DOHH2 (cell line): ENCODE measurements around the gene ISG15.

Experiments used
- EZH2phosphoT487 ChIP-seq: fragments of 200-600 bp; sonication (generic); IDR thresholded peaks from 2 replicates; pipeline ENCODE4 v1.6.1; 2017; ENCODE audit warnings: borderline replicate concordance, mild to moderate bottlenecking, antibody characterized with exemption, low read length, moderate library complexity, mixed read lengths
- TF ChIP-seq, protein P1 (sequence below): fragments of 200-600 bp; sonication (generic); IDR thresholded peaks from one replicate; pipeline ENCODE4 v1.5.1; 2014; ENCODE audit warnings: antibody characterized with exemption, mild to moderate bottlenecking, low read depth, low read length; ENCODE audit not compliant: poor library complexity, severe bottlenecking

DNA sequence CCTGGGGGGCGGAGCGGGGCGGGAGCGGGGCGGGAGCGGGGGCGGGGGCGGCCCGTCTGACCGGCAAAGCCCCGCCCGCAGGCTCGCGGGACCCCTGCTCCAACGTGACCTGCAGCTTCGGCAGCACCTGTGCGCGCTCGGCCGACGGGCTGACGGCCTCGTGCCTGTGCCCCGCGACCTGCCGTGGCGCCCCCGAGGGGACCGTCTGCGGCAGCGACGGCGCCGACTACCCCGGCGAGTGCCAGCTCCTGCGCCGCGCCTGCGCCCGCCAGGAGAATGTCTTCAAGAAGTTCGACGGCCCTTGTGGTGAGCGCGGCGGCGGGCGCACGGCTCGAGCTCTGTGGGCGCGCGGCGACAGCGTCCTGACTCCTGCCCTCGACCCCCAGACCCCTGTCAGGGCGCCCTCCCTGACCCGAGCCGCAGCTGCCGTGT is 27.8 kb downstream of the ISG15 start:
- TF ChIP-seq, protein P1, sequence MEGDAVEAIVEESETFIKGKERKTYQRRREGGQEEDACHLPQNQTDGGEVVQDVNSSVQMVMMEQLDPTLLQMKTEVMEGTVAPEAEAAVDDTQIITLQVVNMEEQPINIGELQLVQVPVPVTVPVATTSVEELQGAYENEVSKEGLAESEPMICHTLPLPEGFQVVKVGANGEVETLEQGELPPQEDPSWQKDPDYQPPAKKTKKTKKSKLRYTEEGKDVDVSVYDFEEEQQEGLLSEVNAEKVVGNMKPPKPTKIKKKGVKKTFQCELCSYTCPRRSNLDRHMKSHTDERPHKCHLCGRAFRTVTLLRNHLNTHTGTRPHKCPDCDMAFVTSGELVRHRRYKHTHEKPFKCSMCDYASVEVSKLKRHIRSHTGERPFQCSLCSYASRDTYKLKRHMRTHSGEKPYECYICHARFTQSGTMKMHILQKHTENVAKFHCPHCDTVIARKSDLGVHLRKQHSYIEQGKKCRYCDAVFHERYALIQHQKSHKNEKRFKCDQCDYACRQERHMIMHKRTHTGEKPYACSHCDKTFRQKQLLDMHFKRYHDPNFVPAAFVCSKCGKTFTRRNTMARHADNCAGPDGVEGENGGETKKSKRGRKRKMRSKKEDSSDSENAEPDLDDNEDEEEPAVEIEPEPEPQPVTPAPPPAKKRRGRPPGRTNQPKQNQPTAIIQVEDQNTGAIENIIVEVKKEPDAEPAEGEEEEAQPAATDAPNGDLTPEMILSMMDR: no peak
- TF ChIP-seq EZH2phosphoT487: no peak
